Lower lobe of right lung (tissue), 2 donors: ENCODE measurements around the gene TOMM40L. TPM values are rescaled to one million over a fixed set of nuclear protein-coding genes. Genes with fewer than 3 reads are reported as not detected.

Experiments used
- ATAC-seq, 2 donors: fragments of 200-7000 bp; cut with Tn5 transposase; one replicate each; pipeline ENCODE4 v1.9.1; 2020 to 2022; ENCODE audit warnings: mild to moderate bottlenecking in 2 of 2, moderate library complexity in 2 of 2
- DNase-seq: peaks from one replicate; pipeline ENCODE4 v3.0.0-alpha.2; 2020
- H3K27ac ChIP-seq: fragments of 200-600 bp; one replicate; pipeline ENCODE4 v1.8.0; 2022
- H3K27me3 ChIP-seq: fragments of 200-600 bp; one replicate; pipeline ENCODE4 v1.8.0; 2022; ENCODE audit warnings: low read depth
- H3K36me3 ChIP-seq: fragments of 200-600 bp; one replicate; pipeline ENCODE4 v1.8.0; 2022; ENCODE audit warnings: mild to moderate bottlenecking
- H3K4me1 ChIP-seq: fragments of 200-600 bp; one replicate; pipeline ENCODE4 v1.8.0; 2022
- H3K4me3 ChIP-seq: fragments of 200-600 bp; one replicate; pipeline ENCODE4 v1.8.0; 2022; ENCODE audit warnings: mild to moderate bottlenecking
- H3K9me3 ChIP-seq: fragments of 200-600 bp; one replicate; pipeline ENCODE4 v1.8.0; 2022
- intact Hi-C: fragments of 100-400 bp; cut with DNase I; formaldehyde crosslinking; loops from one replicate; pipeline ENCODE4 v1.11.0; 2022
- total RNA-seq: library from RNA; stranded (reverse); fragmentation: NEBNext Ultra II Directional; extraction: Animal tissue kit (Norgen Biotek cat#: 25700); gene quantifications from one replicate; pipeline ENCODE4 v1.2.1, GENCODE V29; 2021
- TF ChIP-seq, protein P1 (sequence below): fragments of 200-600 bp; IDR thresholded peaks from one replicate; pipeline ENCODE4 v1.8.0; 2022; ENCODE audit warnings: antibody characterized with exemption, mild to moderate bottlenecking
- donor health status: DM: no; HTN: yes; CAD: no; lungs with severe emphysema.

TOMM40L gene
- total RNA-seq, 1 donor from 2014 or later, result 11.6 TPM

DNA sequence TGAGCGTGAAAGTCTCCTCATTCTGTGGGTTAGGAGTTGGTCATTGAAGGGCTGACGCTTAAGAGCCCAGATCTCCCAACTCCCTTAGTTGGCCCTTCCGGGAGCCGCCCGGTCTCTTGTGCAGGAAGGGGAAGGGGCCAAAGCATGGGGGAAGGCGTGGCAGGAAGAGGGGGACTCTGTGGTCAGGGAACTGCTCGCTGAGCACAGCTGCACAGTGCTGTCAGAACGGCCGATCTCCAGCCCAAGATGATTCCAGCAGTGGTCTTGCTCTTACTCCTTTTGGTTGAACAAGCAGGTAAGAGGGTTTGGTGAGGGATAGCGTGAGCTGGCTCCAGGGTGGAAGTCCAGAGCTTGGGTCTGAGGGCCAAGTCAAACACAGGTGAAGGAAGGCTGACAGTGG lies 10.8 kb upstream of the TOMM40L start, which contains the start of gene FCER1G:
Gene FCER1G (plus strand): TSS at position 220 of the 400 bp plus-strand sequence. CDS start 27 bp downstream, at position 247.
- ATAC-seq, result peak; percentile 68 to 80
- no peaks in the 10 kb centered on the region for H3K9me3 ChIP-seq
- intact Hi-C loops, result no loop called here
- DNase-seq, result peak; percentile 85
- no peaks in the 10 kb centered on the region for H3K27me3 ChIP-seq
- H3K27ac ChIP-seq, result peak within 1 kb of the TSS; percentile 78
- peak within 1 kb of the TSS; percentile 52 for H3K4me3 ChIP-seq
- TF ChIP-seq, protein P1, sequence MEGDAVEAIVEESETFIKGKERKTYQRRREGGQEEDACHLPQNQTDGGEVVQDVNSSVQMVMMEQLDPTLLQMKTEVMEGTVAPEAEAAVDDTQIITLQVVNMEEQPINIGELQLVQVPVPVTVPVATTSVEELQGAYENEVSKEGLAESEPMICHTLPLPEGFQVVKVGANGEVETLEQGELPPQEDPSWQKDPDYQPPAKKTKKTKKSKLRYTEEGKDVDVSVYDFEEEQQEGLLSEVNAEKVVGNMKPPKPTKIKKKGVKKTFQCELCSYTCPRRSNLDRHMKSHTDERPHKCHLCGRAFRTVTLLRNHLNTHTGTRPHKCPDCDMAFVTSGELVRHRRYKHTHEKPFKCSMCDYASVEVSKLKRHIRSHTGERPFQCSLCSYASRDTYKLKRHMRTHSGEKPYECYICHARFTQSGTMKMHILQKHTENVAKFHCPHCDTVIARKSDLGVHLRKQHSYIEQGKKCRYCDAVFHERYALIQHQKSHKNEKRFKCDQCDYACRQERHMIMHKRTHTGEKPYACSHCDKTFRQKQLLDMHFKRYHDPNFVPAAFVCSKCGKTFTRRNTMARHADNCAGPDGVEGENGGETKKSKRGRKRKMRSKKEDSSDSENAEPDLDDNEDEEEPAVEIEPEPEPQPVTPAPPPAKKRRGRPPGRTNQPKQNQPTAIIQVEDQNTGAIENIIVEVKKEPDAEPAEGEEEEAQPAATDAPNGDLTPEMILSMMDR, result no peak
- peaks cover 4% of the 10 kb centered on the region for H3K4me1 ChIP-seq
- H3K36me3 ChIP-seq, result peaks cover 48% of the 10 kb centered on the region

DNA sequence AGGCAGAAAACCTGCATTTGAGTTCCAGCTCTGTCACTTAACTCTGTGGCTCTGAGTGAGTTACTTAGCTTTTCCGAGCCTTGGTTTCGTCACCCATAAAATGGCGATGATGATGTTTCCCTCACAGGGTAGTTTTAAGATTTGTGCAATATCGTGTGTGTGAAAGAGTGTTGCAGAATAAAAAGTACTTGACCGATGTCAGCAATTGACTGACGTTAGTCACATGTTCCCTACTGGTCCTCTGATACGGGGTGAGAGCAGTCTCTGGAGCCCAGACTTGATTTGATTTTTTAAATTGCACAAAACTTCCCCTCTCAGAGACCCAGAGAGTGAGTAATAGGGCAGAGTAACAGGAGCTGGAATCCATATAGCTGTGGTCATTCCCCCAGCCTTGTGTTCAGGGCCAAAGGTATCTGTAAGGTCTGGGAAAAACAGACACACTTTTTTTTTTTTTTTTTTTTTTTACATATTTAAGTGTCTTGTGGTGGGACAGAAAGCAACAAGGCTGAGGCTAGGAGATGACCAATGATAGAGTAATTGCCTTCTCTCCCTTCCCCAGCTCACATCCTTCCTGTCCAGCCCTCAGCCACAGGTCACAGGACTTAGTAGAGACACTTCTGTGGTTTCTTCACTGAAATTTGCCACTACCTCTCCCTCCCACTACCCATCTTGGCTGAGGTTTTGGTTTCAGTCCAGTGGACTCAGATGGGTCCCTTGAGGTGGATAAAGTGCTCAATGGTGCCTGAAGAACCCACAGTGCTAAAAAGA lies 8.7 kb upstream of the TOMM40L start:
- peak; percentile 79 to 86 for ATAC-seq
- TF ChIP-seq, protein P1, result no peak
- H3K27me3 ChIP-seq, result no peaks in the 10 kb centered on the region
- H3K27ac ChIP-seq, result peak overlapping the region; percentile 85
- peaks cover 28% of the 10 kb centered on the region for H3K36me3 ChIP-seq
- DNase-seq, result peak; percentile 10
- H3K4me3 ChIP-seq, result peak overlapping the region; percentile 52
- no peaks in the 10 kb centered on the region for H3K9me3 ChIP-seq
- no peaks in the 10 kb centered on the region for H3K4me1 ChIP-seq
- intact Hi-C loops, result no loop called here

DNA sequence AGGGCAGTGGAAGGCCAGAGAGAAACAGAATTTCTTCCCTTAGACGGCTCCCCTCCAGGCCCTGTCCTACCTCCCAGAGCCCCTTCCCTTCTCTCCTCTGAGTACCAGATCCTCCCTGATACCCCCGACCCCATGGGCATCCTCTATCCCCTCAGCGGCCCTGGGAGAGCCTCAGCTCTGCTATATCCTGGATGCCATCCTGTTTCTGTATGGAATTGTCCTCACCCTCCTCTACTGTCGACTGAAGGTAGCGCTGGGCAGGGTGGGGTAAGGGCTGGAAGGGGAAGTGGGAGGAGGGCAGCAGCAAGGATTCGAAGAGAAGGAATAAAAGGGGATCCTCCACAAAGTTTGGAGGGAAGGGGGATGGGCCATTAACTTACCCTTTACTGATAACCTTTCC lies 8.0 kb upstream of the TOMM40L start:
- no peak for ATAC-seq
- Histone ChIP-seq H3K4me1 (no peaks in the 10 kb centered on the region), H3K27ac (peak overlapping the region; percentile 85), H3K4me3 (peak overlapping the region; percentile 52), H3K27me3 (no peaks in the 10 kb centered on the region), H3K9me3 (no peaks in the 10 kb centered on the region), H3K36me3 (peaks cover 21% of the 10 kb centered on the region)
- DNase-seq, result no peak
- TF ChIP-seq, protein P1, result no peak
- intact Hi-C loops, result no loop called here

DNA sequence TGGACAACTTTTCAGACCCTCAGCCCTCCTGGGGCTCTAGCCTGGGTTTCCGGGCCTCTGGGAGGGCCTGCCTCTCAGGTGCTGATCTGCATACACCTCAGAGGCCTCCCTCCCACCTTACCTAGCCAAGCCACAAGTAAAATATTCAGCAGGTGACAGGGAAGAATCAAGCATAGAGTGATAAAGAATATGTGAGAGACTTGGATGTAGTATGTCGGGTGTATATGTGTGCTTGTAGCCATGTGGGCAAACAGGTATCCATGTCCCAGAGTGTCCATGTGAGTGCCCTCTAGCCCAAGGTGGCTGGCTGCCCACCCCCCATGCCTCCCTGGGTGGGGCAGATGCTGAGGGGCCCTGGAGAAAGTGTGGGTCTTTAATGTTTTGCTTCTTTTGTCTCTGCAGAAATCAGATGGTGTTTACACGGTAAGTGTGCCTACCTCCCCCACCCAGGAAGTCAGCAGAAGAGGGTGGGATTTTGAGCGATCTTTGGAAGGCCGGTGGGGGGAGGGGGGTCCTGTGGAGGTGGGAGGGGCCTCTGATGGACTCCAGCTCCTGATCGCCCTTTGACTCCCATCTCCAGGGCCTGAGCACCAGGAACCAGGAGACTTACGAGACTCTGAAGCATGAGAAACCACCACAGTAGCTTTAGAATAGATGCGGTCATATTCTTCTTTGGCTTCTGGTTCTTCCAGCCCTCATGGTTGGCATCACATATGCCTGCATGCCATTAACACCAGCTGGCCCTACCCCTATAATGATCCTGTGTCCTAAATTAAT lies 7.4 kb upstream of the TOMM40L start:
- peak overlapping the region; percentile 85 for H3K27ac ChIP-seq

More for the DNA sequence above, 7.4 kb upstream of the TOMM40L start:
- Histone ChIP-seq H3K9me3 (no peaks in the 10 kb centered on the region), H3K4me1 (no peaks in the 10 kb centered on the region), H3K27me3 (no peaks in the 10 kb centered on the region), H3K4me3 (peak overlapping the region; percentile 52), H3K36me3 (peaks cover 14% of the 10 kb centered on the region)
- intact Hi-C loops, result no loop called here
- ATAC-seq, result no peak
- DNase-seq, result no peak
- TF ChIP-seq, protein P1, result no peak
